Measurements from ENCODE around the gene ASB8. TPM values are rescaled to one million over a fixed set of nuclear protein-coding genes. Genes with fewer than 3 reads are reported as not detected.
A peak's percentile ranks its signal among the peaks of the same experiment; 100 is the strongest.

ASB8 gene
- total and polyA plus RNA-seq, 9 of the 15 experiments (the other 6 are each of a cell fraction or from before 2014, with no cell fraction given): 13.3 to 29.0 (median 19.6) TPM

DNA sequence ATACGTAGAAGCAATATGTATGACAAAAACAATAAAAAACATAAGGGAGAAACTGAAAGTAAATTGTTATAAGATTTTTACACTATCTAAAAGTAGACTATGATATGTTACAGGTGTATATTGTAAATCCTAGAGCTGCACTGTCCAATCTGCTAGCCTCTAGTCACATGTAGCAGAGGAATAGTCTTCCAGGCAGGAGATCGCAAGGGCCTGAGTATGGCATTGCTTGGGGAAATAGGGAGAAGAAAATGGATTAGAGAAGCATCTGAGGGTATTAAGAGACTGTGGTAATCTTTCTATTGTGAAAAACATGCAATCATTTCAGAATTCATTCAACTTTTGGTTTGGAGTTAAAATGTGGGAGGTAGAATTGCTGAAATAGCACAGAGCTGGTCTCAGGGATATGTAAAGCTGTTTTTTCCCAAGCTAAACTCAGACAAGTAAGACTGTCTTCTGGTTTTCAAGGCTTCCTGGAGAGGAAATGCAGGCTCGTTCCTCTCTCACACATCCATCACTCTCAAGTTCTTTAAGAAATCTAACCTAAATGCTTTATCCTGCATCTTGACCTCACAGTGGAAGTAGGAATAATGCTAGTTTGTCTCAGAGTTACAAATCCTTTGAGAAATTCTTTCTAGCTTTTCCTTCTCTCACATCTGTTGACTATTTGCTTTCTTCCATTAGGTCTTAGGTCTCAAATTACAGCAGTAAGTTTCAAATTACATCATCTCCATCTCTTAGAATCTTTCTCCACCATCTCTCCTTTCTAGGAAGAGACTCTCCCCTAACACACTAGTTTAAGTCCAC is 18.5 kb upstream of the ASB8 start (continued):
- TF ChIP-seq, protein P1, sequence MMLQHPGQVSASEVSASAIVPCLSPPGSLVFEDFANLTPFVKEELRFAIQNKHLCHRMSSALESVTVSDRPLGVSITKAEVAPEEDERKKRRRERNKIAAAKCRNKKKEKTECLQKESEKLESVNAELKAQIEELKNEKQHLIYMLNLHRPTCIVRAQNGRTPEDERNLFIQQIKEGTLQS (IDR thresholded peaks at IDR 0.05): peak; percentile 88
- TF ChIP-seq, protein P1 (CRISPR knock-in tag; conservative IDR thresholded peaks at IDR 0.05): no peak
- TF ChIP-seq ZNF282 (CRISPR knock-in tag; IDR thresholded peaks at IDR 0.05) (no peak), POLR2B (IDR thresholded peaks at IDR 0.05; ENCODE audit: low read depth, partially characterized antibody) (peak; percentile 33), ARNT (IDR thresholded peaks at IDR 0.05) (peak in 1 of 2 experiments; percentile 54; a peak in 2 of 4 replicates), POLR2AphosphoS2 (IDR thresholded peaks at IDR 0.05; ENCODE audit: low read length) (no peak), ZBTB17 (CRISPR knock-in tag; IDR thresholded peaks at IDR 0.05) (no peak), NR2C2 (CRISPR knock-in tag; IDR thresholded peaks at IDR 0.05) (no peak), NR2C2 (tag; IDR thresholded peaks at IDR 0.05) (peak; percentile 65; the same call in 1 of the 2 replicates), SOX6 (IDR thresholded peaks at IDR 0.05) (peak; percentile 35; the same call in 1 of the 2 replicates), TBP (optimal IDR thresholded peaks at IDR 0.05; ENCODE audit: low read depth, low read length) (peak; percentile 18), ARID1B (IDR thresholded peaks at IDR 0.05) (peak; percentile 51; the same call in 1 of the 2 replicates), THRAP3 (IDR thresholded peaks at IDR 0.05; ENCODE audit: borderline replicate concordance) (no peak), NCOA4 (IDR thresholded peaks at IDR 0.05; ENCODE audit: partially characterized antibody) (no peak), ZNF584 (CRISPR knock-in tag; IDR thresholded peaks at IDR 0.05; ENCODE audit: low read depth) (peak; percentile 87), NCOR1 (IDR thresholded peaks at IDR 0.05) (no peak)
- TF ChIP-seq, protein P2, sequence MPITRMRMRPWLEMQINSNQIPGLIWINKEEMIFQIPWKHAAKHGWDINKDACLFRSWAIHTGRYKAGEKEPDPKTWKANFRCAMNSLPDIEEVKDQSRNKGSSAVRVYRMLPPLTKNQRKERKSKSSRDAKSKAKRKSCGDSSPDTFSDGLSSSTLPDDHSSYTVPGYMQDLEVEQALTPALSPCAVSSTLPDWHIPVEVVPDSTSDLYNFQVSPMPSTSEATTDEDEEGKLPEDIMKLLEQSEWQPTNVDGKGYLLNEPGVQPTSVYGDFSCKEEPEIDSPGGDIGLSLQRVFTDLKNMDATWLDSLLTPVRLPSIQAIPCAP (CRISPR knock-in tag; IDR thresholded peaks at IDR 0.05; ENCODE audit: borderline replicate concordance): no peak
- TF ChIP-seq, protein P3, sequence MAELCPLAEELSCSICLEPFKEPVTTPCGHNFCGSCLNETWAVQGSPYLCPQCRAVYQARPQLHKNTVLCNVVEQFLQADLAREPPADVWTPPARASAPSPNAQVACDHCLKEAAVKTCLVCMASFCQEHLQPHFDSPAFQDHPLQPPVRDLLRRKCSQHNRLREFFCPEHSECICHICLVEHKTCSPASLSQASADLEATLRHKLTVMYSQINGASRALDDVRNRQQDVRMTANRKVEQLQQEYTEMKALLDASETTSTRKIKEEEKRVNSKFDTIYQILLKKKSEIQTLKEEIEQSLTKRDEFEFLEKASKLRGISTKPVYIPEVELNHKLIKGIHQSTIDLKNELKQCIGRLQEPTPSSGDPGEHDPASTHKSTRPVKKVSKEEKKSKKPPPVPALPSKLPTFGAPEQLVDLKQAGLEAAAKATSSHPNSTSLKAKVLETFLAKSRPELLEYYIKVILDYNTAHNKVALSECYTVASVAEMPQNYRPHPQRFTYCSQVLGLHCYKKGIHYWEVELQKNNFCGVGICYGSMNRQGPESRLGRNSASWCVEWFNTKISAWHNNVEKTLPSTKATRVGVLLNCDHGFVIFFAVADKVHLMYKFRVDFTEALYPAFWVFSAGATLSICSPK (IDR thresholded peaks at IDR 0.05; ENCODE audit: borderline replicate concordance): no peak
- TF ChIP-seq, protein P4, sequence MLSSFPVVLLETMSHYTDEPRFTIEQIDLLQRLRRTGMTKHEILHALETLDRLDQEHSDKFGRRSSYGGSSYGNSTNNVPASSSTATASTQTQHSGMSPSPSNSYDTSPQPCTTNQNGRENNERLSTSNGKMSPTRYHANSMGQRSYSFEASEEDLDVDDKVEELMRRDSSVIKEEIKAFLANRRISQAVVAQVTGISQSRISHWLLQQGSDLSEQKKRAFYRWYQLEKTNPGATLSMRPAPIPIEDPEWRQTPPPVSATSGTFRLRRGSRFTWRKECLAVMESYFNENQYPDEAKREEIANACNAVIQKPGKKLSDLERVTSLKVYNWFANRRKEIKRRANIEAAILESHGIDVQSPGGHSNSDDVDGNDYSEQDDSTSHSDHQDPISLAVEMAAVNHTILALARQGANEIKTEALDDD (IDR thresholded peaks at IDR 0.05): peak; percentile 38; the same call in 1 of the 2 replicates
- TF ChIP-seq, protein P5, sequence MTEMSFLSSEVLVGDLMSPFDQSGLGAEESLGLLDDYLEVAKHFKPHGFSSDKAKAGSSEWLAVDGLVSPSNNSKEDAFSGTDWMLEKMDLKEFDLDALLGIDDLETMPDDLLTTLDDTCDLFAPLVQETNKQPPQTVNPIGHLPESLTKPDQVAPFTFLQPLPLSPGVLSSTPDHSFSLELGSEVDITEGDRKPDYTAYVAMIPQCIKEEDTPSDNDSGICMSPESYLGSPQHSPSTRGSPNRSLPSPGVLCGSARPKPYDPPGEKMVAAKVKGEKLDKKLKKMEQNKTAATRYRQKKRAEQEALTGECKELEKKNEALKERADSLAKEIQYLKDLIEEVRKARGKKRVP (CRISPR knock-in tag; IDR thresholded peaks at IDR 0.05): peak; percentile 89
